Common myeloid progenitor, CD34-positive (primary cell): ENCODE results near the gene ATP6V0E1.

Experiments
- CTCF ChIA-PET: fragments of 350-600 bp; sonication (Branson Sonifier 250); formaldehyde crosslinking; loops from one replicate; lab custom pipeline; 2021; ENCODE audit warnings: antibody characterized with exemption; lab: Charles Lee
- POLR2A ChIA-PET: fragments of 350-600 bp; sonication (Branson Sonifier 250); formaldehyde crosslinking; loops from one replicate; lab custom pipeline; 2021; ENCODE audit warnings: antibody characterized with exemption; lab: Charles Lee
- DNase-seq, 3 donors: peaks; one replicate each; pipeline versions ENCODE4 v3.0.0 to v3.0.0-alpha.2; 2013
- H3K27ac ChIP-seq, 2 experiments: 1 replicate in 1 of 2; 2 replicates in 1 of 2; pipeline ENCODE4 v1.7.0; 2013; ENCODE audit warnings: inconsistent platforms in 2 of 2, low read length in 2 of 2, mild to moderate bottlenecking in 2 of 2, low read depth in 1 of 2, moderate library complexity in 1 of 2; ENCODE audit not compliant: severe bottlenecking in 2 of 2, insufficient read depth in 1 of 2, poor library complexity in 1 of 2
- H3K27me3 ChIP-seq, 5 experiments: replicated peaks in 2 of 5; 1 replicate in 3 of 5; 2 replicates in 2 of 5; pipeline versions ENCODE4 v1.6.1 to v1.7.0; 2013; ENCODE audit warnings: low read length in 4 of 5, mild to moderate bottlenecking in 2 of 5, moderate library complexity in 2 of 5, inconsistent platforms in 1 of 5; ENCODE audit not compliant: insufficient read depth in 5 of 5, control insufficient read depth in 4 of 5
- H3K36me3 ChIP-seq, 4 experiments: 1 replicate in 2 of 4; 2 replicates in 2 of 4; pipeline versions ENCODE4 v1.6.1 to v1.7.0; 2013; ENCODE audit warnings: low read length in 3 of 4, control low read depth in 1 of 4, mild to moderate bottlenecking in 1 of 4; ENCODE audit not compliant: control insufficient read depth in 4 of 4, insufficient read depth in 4 of 4
- H3K4me1 ChIP-seq, 4 experiments: 1 replicate in 3 of 4; 2 replicates in 1 of 4; pipeline versions ENCODE4 v1.6.1 to v1.7.1; 2013; ENCODE audit warnings: low read length in 3 of 4, mild to moderate bottlenecking in 3 of 4, control low read depth in 1 of 4, inconsistent platforms in 1 of 4, moderate library complexity in 1 of 4; ENCODE audit not compliant: control insufficient read depth in 4 of 4, insufficient read depth in 4 of 4; ENCODE audit errors: control extremely low read depth in 1 of 4
- H3K4me3 ChIP-seq, 7 experiments: 1 replicate in 4 of 7; 2 replicates in 3 of 7; pipeline versions ENCODE4 v1.5.1 to v1.7.0; 2013; ENCODE audit warnings: mild to moderate bottlenecking in 7 of 7, low read length in 6 of 7, moderate library complexity in 6 of 7, inconsistent platforms in 2 of 7, low read depth in 2 of 7, control low read depth in 1 of 7; ENCODE audit not compliant: insufficient read depth in 4 of 7, control insufficient read depth in 1 of 7; ENCODE audit errors: extremely low read depth in 1 of 7
- H3K9me3 ChIP-seq, 5 experiments: 1 replicate in 4 of 5; 2 replicates in 1 of 5; pipeline versions ENCODE4 v1.6.1 to v1.7.1; 2013; ENCODE audit warnings: low read length in 4 of 5, mild to moderate bottlenecking in 2 of 5, inconsistent platforms in 1 of 5, low read depth in 1 of 5, moderate library complexity in 1 of 5; ENCODE audit not compliant: control insufficient read depth in 4 of 5, insufficient read depth in 2 of 5; ENCODE audit errors: control extremely low read depth in 1 of 5
- WGBS: methylation state at CpG from one replicate; pipeline ENCODE4 v1.1.5; 2013; ENCODE audit not compliant: insufficient coverage; 5-methylcytosine and 5-hydroxymethylcytosine counted together

Gene ATP6V0E1

GRCh38 chr5:173010021-173010420, 26.4 kb downstream of the ATP6V0E1 start:
- H3K36me3 ChIP-seq = peaks cover 0 to 9% (median 0%) of the 10 kb centered on the region in 4 experiments
- POLR2A ChIA-PET = no interaction called here
- H3K27me3 ChIP-seq = no peaks in the 10 kb centered on the region
- CTCF ChIA-PET = interaction anchor here (0.9 to 1.4 kb wide), 8 partner anchors 9 to 321 kb away, joined by 3 to 4 read pairs (median 4); no protein-coding TSS in a partner anchor
- H3K4me3 ChIP-seq = no peak overlapping the region
- no peaks in the 10 kb centered on the region for H3K9me3 ChIP-seq
- no peak overlapping the region for H3K27ac ChIP-seq
- DNase-seq = no peak
- H3K4me1 ChIP-seq = peaks cover 0 to 10% (median 2%) of the 10 kb centered on the region in 4 experiments
- WGBS = 94% methylated on average over 6 of the region's 6 CpGs

DNA sequence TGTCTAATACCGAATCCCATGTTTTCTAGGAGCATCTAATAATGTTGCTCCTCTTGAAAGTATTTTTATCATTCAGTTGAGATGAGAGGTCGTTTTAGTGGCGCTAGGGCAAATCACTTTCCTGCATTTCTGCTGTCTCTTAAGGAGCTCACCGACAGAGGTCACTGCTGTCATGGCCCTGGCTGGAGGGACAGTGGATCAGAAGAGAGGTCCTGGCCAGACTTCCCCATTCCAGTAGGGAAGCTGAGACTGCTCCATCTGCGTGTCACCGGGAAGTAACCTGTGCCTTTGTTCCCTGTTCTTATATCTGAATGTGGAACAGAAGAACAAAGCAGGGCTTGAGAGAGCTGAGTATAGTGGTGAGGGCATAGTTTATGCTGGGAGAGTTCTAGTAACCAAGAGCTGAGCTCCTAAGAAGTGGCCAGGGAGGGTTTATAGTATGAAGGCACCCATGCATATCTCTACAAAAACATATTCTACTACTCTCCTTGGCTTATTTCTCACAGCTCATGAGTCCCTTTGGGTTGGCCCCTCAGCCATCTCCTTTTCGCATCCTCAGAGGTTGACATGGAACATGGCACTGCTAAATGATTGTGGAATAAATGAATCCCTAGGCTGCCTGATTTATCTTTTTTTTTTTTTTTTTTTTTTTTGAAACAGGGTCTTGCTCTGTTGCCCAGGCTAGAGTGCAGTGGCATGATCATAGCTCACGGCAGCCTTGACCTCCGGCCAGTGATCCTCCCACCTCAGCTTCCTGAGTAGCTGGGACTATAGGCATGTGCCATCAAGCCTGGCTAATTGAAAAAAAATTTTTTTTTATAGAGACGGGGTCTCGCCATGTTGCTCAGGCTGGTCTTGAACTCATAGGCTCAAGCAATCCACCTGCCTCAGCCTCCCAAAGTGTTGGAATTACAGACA, 27.2 kb downstream of the ATP6V0E1 start:
- Histone ChIP-seq H3K36me3 (peaks cover 0 to 9% (median 0%) of the 10 kb centered on the region in 4 experiments), H3K9me3 (no peaks in the 10 kb centered on the region), H3K27me3 (no peaks in the 10 kb centered on the region), H3K4me1 (peaks cover 0 to 10% (median 2%) of the 10 kb centered on the region in 4 experiments), H3K4me3 (no peak overlapping the region), H3K27ac (no peak overlapping the region)
- POLR2A ChIA-PET = no interaction called here
- CTCF ChIA-PET = interaction anchor here (0.6 to 1.4 kb wide), 10 partner anchors 8 to 548 kb away, joined by 3 to 5 read pairs (median 4); no protein-coding TSS in a partner anchor
- peak in 1 of 3 donors; percentile 20 for DNase-seq
- WGBS = 86% methylated on average over 7 of the region's 11 CpGs

DNA sequence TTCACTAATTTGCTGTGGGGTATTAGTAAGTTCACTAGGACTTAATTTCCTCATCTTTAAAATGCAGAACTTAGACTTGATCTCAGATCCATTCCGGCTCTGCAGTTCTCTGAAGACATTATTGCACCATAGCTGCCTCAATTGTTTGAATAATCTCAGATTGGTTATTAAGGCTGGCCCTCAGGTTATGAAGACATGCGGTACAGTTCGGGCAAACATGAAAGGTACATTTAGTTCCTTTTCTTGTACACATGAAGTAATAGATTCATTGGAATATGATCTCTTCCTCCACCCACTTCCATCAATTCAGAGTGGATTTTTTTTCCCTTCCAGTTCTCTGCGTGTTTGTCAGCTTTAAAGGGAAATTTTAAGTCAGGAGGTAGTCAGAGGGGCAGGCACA, 28.0 kb downstream of the ATP6V0E1 start:
- 93% methylated on average over 3 of the region's 4 CpGs for WGBS
- POLR2A ChIA-PET = no interaction called here

DNA sequence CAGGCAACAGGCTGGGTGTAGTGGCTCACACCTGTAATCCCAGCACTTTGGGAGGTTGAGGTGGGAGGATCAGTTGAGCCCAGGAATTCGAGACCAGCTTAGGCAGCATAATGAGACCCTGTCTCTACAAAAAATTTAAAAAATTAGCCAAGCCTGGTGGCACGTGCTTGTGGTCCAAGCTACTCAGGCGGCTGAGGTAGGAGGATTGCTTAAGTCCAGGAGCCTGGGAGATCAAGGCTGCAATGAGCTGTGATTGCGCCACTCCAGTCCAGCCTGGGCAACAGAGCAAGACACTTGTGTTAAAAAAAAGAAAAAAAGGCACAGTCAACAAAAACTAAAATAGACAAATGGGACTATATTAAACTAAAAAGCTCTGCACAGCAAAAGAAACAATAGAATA, 29.3 kb downstream of the ATP6V0E1 start:
- no peaks in the 10 kb centered on the region for H3K27me3 ChIP-seq
- H3K9me3 ChIP-seq = no peaks in the 10 kb centered on the region
- WGBS = 93% methylated on average over 3 of the region's 4 CpGs
- no peak overlapping the region for H3K27ac ChIP-seq
- ChIA-PET CTCF (interaction anchor here (1.3 kb wide), 1 partner anchor 16 kb away, joined by 3 read pairs; no protein-coding TSS in a partner anchor), POLR2A (no interaction called here)
- H3K36me3 ChIP-seq = peaks cover 0 to 9% (median 0%) of the 10 kb centered on the region in 4 experiments
- DNase-seq = no peak
- peaks cover 0 to 9% (median under 1%) of the 10 kb centered on the region in 4 experiments for H3K4me1 ChIP-seq
- H3K4me3 ChIP-seq = no peak overlapping the region

More for the DNA sequence above, 28.0 kb downstream of the ATP6V0E1 start:
- H3K4me3 ChIP-seq = no peak overlapping the region
- CTCF ChIA-PET = interaction anchor here (0.6 kb wide), 1 partner anchor 8 kb away, joined by 4 read pairs; no protein-coding TSS in a partner anchor
- peaks cover 0 to 9% (median 0%) of the 10 kb centered on the region in 4 experiments for H3K36me3 ChIP-seq
- peaks cover 0 to 14% (median 2%) of the 10 kb centered on the region in 4 experiments for H3K4me1 ChIP-seq
- no peaks in the 10 kb centered on the region for H3K9me3 ChIP-seq
- no peak overlapping the region for H3K27ac ChIP-seq
- DNase-seq = no peak
- no peaks in the 10 kb centered on the region for H3K27me3 ChIP-seq

GRCh38 chr5:173014671-173015070, 31.1 kb downstream of the ATP6V0E1 start:
- H3K36me3 ChIP-seq = peaks cover 0 to 14% (median 2%) of the 10 kb centered on the region in 4 experiments
- no peak overlapping the region for H3K27ac ChIP-seq
- 100% methylated on average over 4 of the region's 4 CpGs for WGBS
- ChIA-PET CTCF (interaction anchor here (1.0 to 2.2 kb wide), 2 partner anchors 15 to 51 kb away, joined by 4 to 6 read pairs; no protein-coding TSS in a partner anchor), POLR2A (interaction anchor here (0.5 kb wide), 1 partner anchor 8 kb away, joined by 3 read pairs; no protein-coding TSS in a partner anchor)
- no peaks in the 10 kb centered on the region for H3K27me3 ChIP-seq
- H3K4me3 ChIP-seq = no peak overlapping the region
- DNase-seq = no peak
- peaks cover 0 to 5% (median 0%) of the 10 kb centered on the region in 4 experiments for H3K4me1 ChIP-seq
- no peaks in the 10 kb centered on the region for H3K9me3 ChIP-seq

DNA sequence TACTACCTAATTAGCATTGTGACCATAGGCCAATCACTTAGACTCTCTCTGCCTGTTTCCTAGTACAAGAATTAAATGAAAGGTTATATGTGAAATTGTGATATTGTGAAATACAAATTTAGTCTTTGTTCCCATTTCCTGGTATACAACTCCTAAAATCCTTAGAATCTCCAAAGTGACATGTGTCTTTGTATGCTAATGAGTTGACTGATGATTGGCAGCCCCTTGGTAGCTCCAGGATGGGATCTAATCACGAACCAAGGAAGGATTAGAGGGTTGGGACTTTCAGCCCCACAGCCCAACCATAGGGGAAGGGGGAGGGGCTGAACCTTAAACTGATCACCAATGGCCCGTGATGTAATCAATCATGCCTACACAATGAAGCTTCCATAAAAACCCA, 31.6 kb downstream of the ATP6V0E1 start:
- H3K9me3 ChIP-seq = no peaks in the 10 kb centered on the region
- CTCF ChIA-PET = interaction anchor here (0.7 to 2.2 kb wide), 4 partner anchors 14 to 50 kb away, joined by 3 to 6 read pairs (median 4); partner anchors contain the start of gene ATP6V0E1
- H3K27ac ChIP-seq = no peak overlapping the region
- 100% methylated on average over 2 of the region's 2 CpGs for WGBS
- H3K4me1 ChIP-seq = peaks cover 0 to 5% (median 0%) of the 10 kb centered on the region in 4 experiments
- DNase-seq = no peak
- H3K36me3 ChIP-seq = peaks cover 0 to 20% (median 6%) of the 10 kb centered on the region in 4 experiments
- no peaks in the 10 kb centered on the region for H3K27me3 ChIP-seq
- POLR2A ChIA-PET = interaction anchor here (0.5 to 0.6 kb wide), 2 partner anchors 9 to 31 kb away, joined by 3 read pairs; no protein-coding TSS in a partner anchor
- H3K4me3 ChIP-seq = no peak overlapping the region
